LHCN-M2 (cell line): ENCODE results near the gene TOB1. TPM values are rescaled to one million over a fixed set of nuclear protein-coding genes. Genes with fewer than 3 reads are reported as not detected.

ENCODE experiments used
- DNase-seq: peaks from one replicate; pipeline ENCODE4 v3.0.0-alpha.2; 2012; ENCODE audit warnings: low read depth
- total RNA-seq: library from RNA; depleted of rRNA; stranded (reverse); fragments of >200 nt; gene quantifications from 2 replicates; pipeline ENCODE4 v1.2.3, GENCODE V29; 2014

Gene TOB1
- total RNA-seq, 1 experiment from 2014 or later: 16.9 TPM

- DNase-seq: no peak
Observed at GRCh38 chr17:50845240-50846147, 20.7 kb downstream of the TOB1 start.

GRCh38 chr17:50844117-50844700 is 21.9 kb downstream of the TOB1 start:
- DNase-seq: no peak

- no peak for DNase-seq
Observed at GRCh38 chr17:50843150-50843905, 22.8 kb downstream of the TOB1 start.

- DNase-seq: no peak
Observed at GRCh38 chr17:50842506-50843149, 23.5 kb downstream of the TOB1 start.

- DNase-seq: peak; percentile 50
Observed at GRCh38 chr17:50841949-50842354, 24.2 kb downstream of the TOB1 start.

- DNase-seq: no peak
Observed at GRCh38 chr17:50841277-50841948, 24.7 kb downstream of the TOB1 start.

- DNase-seq: no peak
Observed at GRCh38 chr17:50840311-50840851, 25.8 kb downstream of the TOB1 start.

- DNase-seq: no peak
Observed at GRCh38 chr17:50839591-50840310, 26.4 kb downstream of the TOB1 start.

GRCh38 chr17:50837980-50838954 is 27.9 kb downstream of the TOB1 start:
- no peak for DNase-seq

GRCh38 chr17:50837286-50837979 is 28.7 kb downstream of the TOB1 start:
- DNase-seq: no peak

GRCh38 chr17:50836826-50837225 is 29.3 kb downstream of the TOB1 start:
- DNase-seq: no peak

GRCh38 chr17:50835301-50836234 is 30.6 kb downstream of the TOB1 start, which contains the start of gene WFIKKN2:
WFIKKN2 (plus strand) TSS chr17:50835586; CDS start chr17:50835938, 352 bp downstream.
- DNase-seq: no peak

- peak; percentile 59 for DNase-seq
Observed at GRCh38 chr17:50834429-50835300, 31.5 kb downstream of the TOB1 start.

- DNase-seq: no peak
Observed at GRCh38 chr17:50833510-50834428, 32.4 kb downstream of the TOB1 start.

- no peak for DNase-seq
Observed at GRCh38 chr17:50832864-50833381, 33.2 kb downstream of the TOB1 start.
